Skeletal muscle cell (primary cell): ENCODE data around the gene OR10P1.
"Not testable (repeated sequence)": the region's sequence is repeated elsewhere in the genome, so short reads cannot be mapped to it uniquely, and the experiment has no call there.

Experiments used
- DNase-seq: peaks from one replicate; pipeline ENCODE4 v3.0.0-alpha.2; 2010; ENCODE audit warnings: low read depth
- H3K4me3 ChIP-seq: 2 replicates; pipeline ENCODE4 v1.5.1; 2011; ENCODE audit warnings: low read depth, mild to moderate bottlenecking, control low read depth, low read length, moderate library complexity

OR10P1 gene

GRCh38 chr12:55636853-55637252 lies at the start of gene OR10P1:
TSS of gene OR10P1 (plus strand) at chr12:55636892. CDS start at chr12:55636892, 0 bp downstream.
- DNase-seq, result no peak
- H3K4me3 ChIP-seq, result no peak within 1 kb of the TSS

- DNase-seq, H3K4me3 ChIP-seq: not testable (repeated sequence)
Observed at GRCh38 chr12:55590152-55590551, 46.5 kb upstream of the OR10P1 start.

- no peak for DNase-seq
- no peak overlapping the region for H3K4me3 ChIP-seq
Observed at GRCh38 chr12:55607821-55608594, 28.7 kb upstream of the OR10P1 start.

GRCh38 chr12:55610598-55610997 lies 26.1 kb upstream of the OR10P1 start:
- H3K4me3 ChIP-seq, result no peak overlapping the region
- no peak for DNase-seq

- H3K4me3 ChIP-seq, result no peak overlapping the region
- DNase-seq, result no peak
Observed at GRCh38 chr12:55612646-55613045, 24.0 kb upstream of the OR10P1 start.

- DNase-seq, result no peak
Observed at GRCh38 chr12:55614764-55615163, 21.9 kb upstream of the OR10P1 start.

GRCh38 chr12:55619354-55620138 lies 17.1 kb upstream of the OR10P1 start:
- DNase-seq, result peak; percentile 68
- H3K4me3 ChIP-seq, result no peak overlapping the region

More at GRCh38 chr12:55614764-55615163, 21.9 kb upstream of the OR10P1 start:
- no peak overlapping the region for H3K4me3 ChIP-seq

GRCh38 chr12:55624056-55624455 lies 12.6 kb upstream of the OR10P1 start:
- DNase-seq, result no peak
- no peak overlapping the region for H3K4me3 ChIP-seq

GRCh38 chr12:55626154-55626553 lies 10.5 kb upstream of the OR10P1 start:
- no peak overlapping the region for H3K4me3 ChIP-seq
- no peak for DNase-seq

GRCh38 chr12:55629058-55629841 lies 7.4 kb upstream of the OR10P1 start:
- DNase-seq, result no peak
- H3K4me3 ChIP-seq, result no peak overlapping the region

- DNase-seq, result no peak
- H3K4me3 ChIP-seq, result no peak overlapping the region
Observed at GRCh38 chr12:55631056-55631455, 5.6 kb upstream of the OR10P1 start.

- no peak overlapping the region for H3K4me3 ChIP-seq
- DNase-seq, result no peak
Observed at GRCh38 chr12:55631733-55632132, 5.0 kb upstream of the OR10P1 start.

GRCh38 chr12:55633151-55633550 lies 3.5 kb upstream of the OR10P1 start:
- DNase-seq, result no peak
- no peak overlapping the region for H3K4me3 ChIP-seq

- H3K4me3 ChIP-seq, result no peak overlapping the region
- DNase-seq, result no peak
Observed at GRCh38 chr12:55636116-55636655, 506 bp upstream of the OR10P1 start.

GRCh38 chr12:55637467-55637866 lies 775 bp downstream of the OR10P1 start:
- H3K4me3 ChIP-seq, result no peak overlapping the region
- DNase-seq, result no peak

GRCh38 chr12:55641595-55641994 lies 4.9 kb downstream of the OR10P1 start:
- no peak for DNase-seq
- no peak overlapping the region for H3K4me3 ChIP-seq

- H3K4me3 ChIP-seq, result no peak overlapping the region
- DNase-seq, result no peak
Observed at GRCh38 chr12:55642267-55642666, 5.6 kb downstream of the OR10P1 start.

GRCh38 chr12:55642669-55643068 lies 6.0 kb downstream of the OR10P1 start:
- no peak overlapping the region for H3K4me3 ChIP-seq
- no peak for DNase-seq

- DNase-seq, result no peak
Observed at GRCh38 chr12:55644591-55644990, 7.9 kb downstream of the OR10P1 start.

GRCh38 chr12:55647027-55647426 lies 10.3 kb downstream of the OR10P1 start:
- H3K4me3 ChIP-seq, result no peak overlapping the region
- DNase-seq, result no peak

More at GRCh38 chr12:55644591-55644990, 7.9 kb downstream of the OR10P1 start:
- no peak overlapping the region for H3K4me3 ChIP-seq
